ENCODE measurements around the gene PCDHA7. TPM values are rescaled to one million over a fixed set of nuclear protein-coding genes. Genes with fewer than 3 reads are reported as not detected.

The PCDHA7 gene
- total RNA-seq, 1 donor from 2014 or later, result 1.5 TPM

GRCh38 chr5:140855772-140856674 lies 22.0 kb downstream of the PCDHA7 start, which contains the start of gene PCDHA10:
Gene PCDHA10, plus strand, starts transcription at chr5:140855897. Its CDS starts 152 bp downstream, at chr5:140856049.
- DNase-seq (ENCODE audit: low spot score), result no peak
- H3K27ac Mint-ChIP-seq (ENCODE audit: unreplicated experiment), result peak within 1 kb of the TSS; percentile 92

DNA sequence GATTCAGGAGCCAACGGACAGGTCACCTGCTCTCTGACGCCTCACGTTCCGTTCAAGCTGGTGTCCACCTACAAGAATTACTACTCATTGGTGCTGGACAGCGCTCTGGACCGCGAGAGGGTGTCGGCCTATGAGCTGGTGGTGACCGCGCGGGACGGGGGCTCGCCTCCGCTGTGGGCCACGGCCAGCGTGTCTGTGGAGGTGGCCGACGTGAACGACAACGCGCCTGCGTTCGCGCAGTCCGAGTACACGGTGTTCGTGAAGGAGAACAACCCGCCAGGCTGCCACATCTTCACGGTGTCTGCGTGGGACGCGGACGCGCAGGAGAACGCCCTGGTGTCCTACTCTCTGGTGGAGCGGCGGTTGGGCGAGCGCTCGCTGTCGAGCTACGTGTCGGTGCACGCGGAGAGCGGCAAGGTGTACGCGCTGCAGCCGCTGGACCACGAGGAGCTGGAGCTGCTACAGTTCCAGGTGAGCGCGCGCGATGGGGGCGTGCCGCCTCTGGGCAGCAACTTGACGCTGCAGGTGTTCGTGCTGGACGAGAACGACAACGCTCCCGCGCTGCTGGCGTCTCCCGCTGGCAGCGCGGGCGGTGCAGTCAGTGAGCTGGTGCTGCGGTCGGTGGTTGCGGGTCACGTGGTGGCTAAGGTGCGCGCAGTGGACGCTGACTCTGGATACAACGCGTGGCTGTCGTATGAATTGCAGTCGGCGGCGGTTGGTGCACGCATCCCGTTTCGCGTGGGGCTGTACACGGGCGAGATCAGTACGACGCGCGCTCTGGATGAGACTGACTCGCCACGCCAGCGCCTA lies 23.3 kb downstream of the PCDHA7 start:
- Mint-ChIP-seq H3K4me3 (ENCODE audit: unreplicated experiment) (no peak overlapping the region), H3K27me3 (ENCODE audit: low read depth) (no peaks in the 10 kb centered on the region), H3K4me1 (ENCODE audit: low read depth) (peaks cover 8% of the 10 kb centered on the region), H3K27ac (ENCODE audit: unreplicated experiment) (no peak overlapping the region), H3K36me3 (ENCODE audit: low read depth) (peaks cover 26% of the 10 kb centered on the region), H3K9me3 (ENCODE audit: low read depth) (peaks cover 15% of the 10 kb centered on the region)
- TF ChIP-seq, protein P1, sequence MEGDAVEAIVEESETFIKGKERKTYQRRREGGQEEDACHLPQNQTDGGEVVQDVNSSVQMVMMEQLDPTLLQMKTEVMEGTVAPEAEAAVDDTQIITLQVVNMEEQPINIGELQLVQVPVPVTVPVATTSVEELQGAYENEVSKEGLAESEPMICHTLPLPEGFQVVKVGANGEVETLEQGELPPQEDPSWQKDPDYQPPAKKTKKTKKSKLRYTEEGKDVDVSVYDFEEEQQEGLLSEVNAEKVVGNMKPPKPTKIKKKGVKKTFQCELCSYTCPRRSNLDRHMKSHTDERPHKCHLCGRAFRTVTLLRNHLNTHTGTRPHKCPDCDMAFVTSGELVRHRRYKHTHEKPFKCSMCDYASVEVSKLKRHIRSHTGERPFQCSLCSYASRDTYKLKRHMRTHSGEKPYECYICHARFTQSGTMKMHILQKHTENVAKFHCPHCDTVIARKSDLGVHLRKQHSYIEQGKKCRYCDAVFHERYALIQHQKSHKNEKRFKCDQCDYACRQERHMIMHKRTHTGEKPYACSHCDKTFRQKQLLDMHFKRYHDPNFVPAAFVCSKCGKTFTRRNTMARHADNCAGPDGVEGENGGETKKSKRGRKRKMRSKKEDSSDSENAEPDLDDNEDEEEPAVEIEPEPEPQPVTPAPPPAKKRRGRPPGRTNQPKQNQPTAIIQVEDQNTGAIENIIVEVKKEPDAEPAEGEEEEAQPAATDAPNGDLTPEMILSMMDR (IDR thresholded peaks at IDR 0.05), result no peak
- peak; percentile 92 for DNase-seq (ENCODE audit: low spot score)

More at GRCh38 chr5:140855772-140856674, 22.0 kb downstream of the PCDHA7 start, which contains the start of gene PCDHA10:
- Mint-ChIP-seq H3K9me3 (ENCODE audit: low read depth) (peaks cover 8% of the 10 kb centered on the region), H3K27me3 (ENCODE audit: low read depth) (no peaks in the 10 kb centered on the region), H3K4me1 (ENCODE audit: low read depth) (peaks cover 8% of the 10 kb centered on the region), H3K36me3 (ENCODE audit: low read depth) (peaks cover 18% of the 10 kb centered on the region), H3K4me3 (ENCODE audit: unreplicated experiment) (peak within 1 kb of the TSS; percentile 73)
- TF ChIP-seq, protein P1 (IDR thresholded peaks at IDR 0.05), result peak; percentile 75

DNA sequence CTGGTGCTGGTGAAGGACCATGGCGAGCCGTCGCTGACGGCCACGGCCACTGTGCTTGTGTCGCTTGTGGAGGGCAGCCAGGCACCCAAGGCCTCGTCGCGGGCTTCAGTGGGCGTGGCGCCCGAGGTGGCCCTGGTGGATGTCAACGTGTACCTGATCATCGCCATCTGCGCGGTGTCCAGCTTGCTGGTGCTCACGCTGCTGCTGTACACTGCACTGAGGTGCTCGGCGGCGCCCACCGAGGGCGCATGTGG lies 23.8 kb downstream of the PCDHA7 start:
- Mint-ChIP-seq H3K9me3 (ENCODE audit: low read depth) (peaks cover 15% of the 10 kb centered on the region), H3K27me3 (ENCODE audit: low read depth) (no peaks in the 10 kb centered on the region), H3K4me3 (ENCODE audit: unreplicated experiment) (no peak overlapping the region), H3K36me3 (ENCODE audit: low read depth) (peaks cover 26% of the 10 kb centered on the region), H3K27ac (ENCODE audit: unreplicated experiment) (no peak overlapping the region), H3K4me1 (ENCODE audit: low read depth) (peaks cover 8% of the 10 kb centered on the region)
- no peak for DNase-seq (ENCODE audit: low spot score)
- TF ChIP-seq, protein P1 (IDR thresholded peaks at IDR 0.05), result no peak

GRCh38 chr5:140862441-140863295 lies 28.6 kb downstream of the PCDHA7 start:
- Mint-ChIP-seq H3K27ac (ENCODE audit: unreplicated experiment) (no peak overlapping the region), H3K36me3 (ENCODE audit: low read depth) (peaks cover 17% of the 10 kb centered on the region), H3K4me1 (ENCODE audit: low read depth) (no peaks in the 10 kb centered on the region), H3K4me3 (ENCODE audit: unreplicated experiment) (no peak overlapping the region), H3K27me3 (ENCODE audit: low read depth) (no peaks in the 10 kb centered on the region), H3K9me3 (ENCODE audit: low read depth) (peaks cover 8% of the 10 kb centered on the region)
- no peak for DNase-seq (ENCODE audit: low spot score)
- TF ChIP-seq, protein P1 (IDR thresholded peaks at IDR 0.05), result no peak
